ENCODE measurements around the gene NUAK1. TPM values are rescaled to one million over a fixed set of nuclear protein-coding genes. Genes with fewer than 3 reads are reported as not detected.
"Not testable (repeated sequence)": the region's sequence is repeated elsewhere in the genome, so short reads cannot be mapped to it uniquely, and the experiment has no call there.

Gene NUAK1
- total RNA-seq, 4 donors from 2014 or later, result 0.75 to 14.7 (median 3.5) TPM

- TF ChIP-seq EP300 (IDR thresholded peaks at IDR 0.05; ENCODE audit: low read depth) (no peak), POLR2AphosphoS5 (IDR thresholded peaks at IDR 0.05) (no peak), CTCF (IDR thresholded peaks at IDR 0.05) (no peak), POLR2A (IDR thresholded peaks at IDR 0.05) (no peak)
- H3K36me3 ChIP-seq, result no peaks in the 10 kb centered on the region
- intact Hi-C loops (cut with DNase I; ENCODE audit: low total_unique reads) (no loop called here), in situ Hi-C loops (cut with MboI; ENCODE audit: low pct_ligation_motif_present in 1 of 4, low pct_unique_long_range_greater_than_20kb in 1 of 4, low sequenced_read_pairs in 3 of 4) (loop anchor here in 3 of 4 donors (25.0 kb wide), 1 partner anchor 433 kb away; no protein-coding TSS in a partner anchor)
- no peak overlapping the region for H3K27ac ChIP-seq
- H3K4me3 ChIP-seq, result no peak overlapping the region
- H3K4me1 ChIP-seq, result peaks cover 0 to 34% (median 10%) of the 10 kb centered on the region in 4 donors
- peaks cover 1% of the 10 kb centered on the region for H3K27me3 ChIP-seq
- no peak for DNase-seq
- H3K9me3 ChIP-seq, result no peaks in the 10 kb centered on the region
- WGBS, 2 donors (ENCODE audit: low coverage in 1 of 2), result 39 to 41% methylated on average over 2 of the region's 2 CpGs
Measured at GRCh38 chr12:106144847-106145246, 6.1 kb upstream of the NUAK1 start.

- Histone ChIP-seq H3K27ac (no peak overlapping the region), H3K27me3 (peaks cover 21% of the 10 kb centered on the region), H3K36me3 (no peaks in the 10 kb centered on the region), H3K4me3 (no peak overlapping the region), H3K4me1 (peaks cover 0 to 42% (median 14%) of the 10 kb centered on the region in 4 donors), H3K9me3 (no peaks in the 10 kb centered on the region)
- intact Hi-C loops (cut with DNase I; ENCODE audit: low total_unique reads) (no loop called here), in situ Hi-C loops (cut with MboI; ENCODE audit: low pct_ligation_motif_present in 1 of 4, low pct_unique_long_range_greater_than_20kb in 1 of 4, low sequenced_read_pairs in 3 of 4) (loop anchor here in 3 of 4 donors (25.0 kb wide), 1 partner anchor 430 kb away; no protein-coding TSS in a partner anchor)
- DNase-seq, result no peak
- TF ChIP-seq CTCF (IDR thresholded peaks at IDR 0.05), result no peak
- no peak for TF ChIP-seq POLR2AphosphoS5 (IDR thresholded peaks at IDR 0.05)
- TF ChIP-seq EP300 (IDR thresholded peaks at IDR 0.05; ENCODE audit: low read depth), result no peak
- 82 to 92% methylated on average over 4 to 7 of the region's 7 CpGs for WGBS, 2 donors (ENCODE audit: low coverage in 1 of 2)
Measured at GRCh38 chr12:106142591-106143261, 4.0 kb upstream of the NUAK1 start.

- H3K36me3 ChIP-seq; DNase-seq; intact Hi-C loops (cut with DNase I; ENCODE audit: low total_unique reads); H3K9me3 ChIP-seq; H3K4me3 ChIP-seq; H3K27ac ChIP-seq: not testable (repeated sequence)
- in situ Hi-C loops (cut with MboI; ENCODE audit: low pct_ligation_motif_present in 1 of 4, low pct_unique_long_range_greater_than_20kb in 1 of 4, low sequenced_read_pairs in 3 of 4), result loop anchor here in 3 of 4 donors (25.0 kb wide), 1 partner anchor 430 kb away; no protein-coding TSS in a partner anchor
- WGBS, 2 donors (ENCODE audit: low coverage in 1 of 2), result 83% methylated on average over 8 of the region's 8 CpGs; no CpG with 5 or more reads in 1 of the 2 donors
- H3K4me1 ChIP-seq, result peaks cover 0 to 38% (median 13%) of the 10 kb centered on the region in 4 donors
- peaks cover 29% of the 10 kb centered on the region for H3K27me3 ChIP-seq
Measured at GRCh38 chr12:106141920-106142319, 3.2 kb upstream of the NUAK1 start.

GRCh38 chr12:106141452-106141851, 2.7 kb upstream of the NUAK1 start:
- intact Hi-C loops (cut with DNase I; ENCODE audit: low total_unique reads), result no loop called here

More at GRCh38 chr12:106141452-106141851, 2.7 kb upstream of the NUAK1 start:
- no peak for DNase-seq
- Histone ChIP-seq H3K27ac (no peak overlapping the region), H3K27me3 (peaks cover 32% of the 10 kb centered on the region), H3K4me3 (no peak overlapping the region), H3K4me1 (peaks cover 0 to 41% (median 14%) of the 10 kb centered on the region in 4 donors), H3K9me3 (no peaks in the 10 kb centered on the region), H3K36me3 (no peaks in the 10 kb centered on the region)
- WGBS, 2 donors (ENCODE audit: low coverage in 1 of 2), result 77% methylated on average over 3 of the region's 3 CpGs; no CpG with 5 or more reads in 1 of the 2 donors
- TF ChIP-seq EP300 (IDR thresholded peaks at IDR 0.05; ENCODE audit: low read depth) (no peak), POLR2A (IDR thresholded peaks at IDR 0.05) (no peak), CTCF (IDR thresholded peaks at IDR 0.05) (no peak), POLR2AphosphoS5 (IDR thresholded peaks at IDR 0.05) (no peak)
- in situ Hi-C loops (cut with MboI; ENCODE audit: low pct_ligation_motif_present in 1 of 4, low pct_unique_long_range_greater_than_20kb in 1 of 4, low sequenced_read_pairs in 3 of 4), result loop anchor here in 3 of 4 donors (25.0 kb wide), 1 partner anchor 429 kb away; no protein-coding TSS in a partner anchor
